ENCODE results near the gene TMEM87B. TPM values are rescaled to one million over a fixed set of nuclear protein-coding genes. Genes with fewer than 3 reads are reported as not detected.

The TMEM87B gene
- total and polyA plus RNA-seq, 2 of the 8 experiments (the other 6 are each of a cell fraction or from before 2014, with no cell fraction given), result 7.2 to 9.0 TPM

DNA sequence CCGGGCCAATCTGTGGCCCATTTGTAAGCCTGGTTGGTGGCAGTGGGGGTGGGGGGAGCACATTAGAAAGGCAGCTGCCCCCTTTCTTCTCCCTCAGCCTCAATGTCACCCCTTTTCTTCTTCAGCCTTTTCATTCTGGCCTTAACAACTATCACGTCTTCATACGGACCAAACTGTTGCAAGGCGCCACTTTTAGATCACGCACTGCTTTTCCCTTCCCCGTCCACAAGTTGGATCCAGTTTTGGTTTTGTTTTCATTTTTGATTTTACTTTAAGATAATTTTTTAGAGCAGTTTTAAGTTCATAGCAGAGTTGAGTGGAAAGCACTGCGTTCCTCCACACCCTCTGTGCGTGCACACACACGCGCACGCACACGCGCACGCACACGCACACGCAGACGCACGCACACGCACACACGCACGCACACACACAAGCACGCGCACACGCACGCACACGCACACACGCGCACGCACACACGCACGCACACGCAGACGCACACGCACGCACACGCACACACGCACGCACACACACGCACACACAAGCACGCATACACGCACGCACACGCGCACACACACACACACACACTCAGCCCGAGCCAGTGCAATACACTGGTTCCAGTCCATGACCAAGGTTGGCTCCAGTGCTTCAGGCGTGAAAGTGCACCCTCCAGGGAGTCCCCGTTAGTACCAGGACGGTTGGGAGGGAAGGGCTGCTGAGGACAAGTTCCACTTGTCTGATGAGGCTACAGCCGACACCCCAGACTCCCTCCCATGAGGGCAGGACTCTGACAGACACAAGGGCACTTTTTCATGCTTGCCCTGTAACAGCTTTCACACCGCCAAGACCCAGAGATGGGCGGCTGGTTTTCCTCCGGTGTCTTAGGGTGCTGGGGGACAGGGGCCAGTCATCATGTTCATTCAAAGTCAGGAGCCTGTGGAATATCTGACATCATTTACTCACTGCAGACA is 105.5 kb downstream of the TMEM87B start (continued):
- TF ChIP-seq, protein P1, sequence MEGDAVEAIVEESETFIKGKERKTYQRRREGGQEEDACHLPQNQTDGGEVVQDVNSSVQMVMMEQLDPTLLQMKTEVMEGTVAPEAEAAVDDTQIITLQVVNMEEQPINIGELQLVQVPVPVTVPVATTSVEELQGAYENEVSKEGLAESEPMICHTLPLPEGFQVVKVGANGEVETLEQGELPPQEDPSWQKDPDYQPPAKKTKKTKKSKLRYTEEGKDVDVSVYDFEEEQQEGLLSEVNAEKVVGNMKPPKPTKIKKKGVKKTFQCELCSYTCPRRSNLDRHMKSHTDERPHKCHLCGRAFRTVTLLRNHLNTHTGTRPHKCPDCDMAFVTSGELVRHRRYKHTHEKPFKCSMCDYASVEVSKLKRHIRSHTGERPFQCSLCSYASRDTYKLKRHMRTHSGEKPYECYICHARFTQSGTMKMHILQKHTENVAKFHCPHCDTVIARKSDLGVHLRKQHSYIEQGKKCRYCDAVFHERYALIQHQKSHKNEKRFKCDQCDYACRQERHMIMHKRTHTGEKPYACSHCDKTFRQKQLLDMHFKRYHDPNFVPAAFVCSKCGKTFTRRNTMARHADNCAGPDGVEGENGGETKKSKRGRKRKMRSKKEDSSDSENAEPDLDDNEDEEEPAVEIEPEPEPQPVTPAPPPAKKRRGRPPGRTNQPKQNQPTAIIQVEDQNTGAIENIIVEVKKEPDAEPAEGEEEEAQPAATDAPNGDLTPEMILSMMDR (IDR thresholded peaks at IDR 0.05; ENCODE audit: control extremely low read depth in 1 of 3, insufficient read depth in 1 of 3, low read depth in 1 of 3, low read length in 3 of 3), result no peak
- TF ChIP-seq JUN (IDR thresholded peaks at IDR 0.05; ENCODE audit: low read depth, low read length), result no peak
- TF ChIP-seq EP300 (IDR thresholded peaks at IDR 0.05; ENCODE audit: borderline replicate concordance in 1 of 2, low read depth in 2 of 2, low read length in 2 of 2), result no peak
- TF ChIP-seq RBBP5 (IDR thresholded peaks at IDR 0.05; ENCODE audit: borderline replicate concordance, low read depth, low read length), result no peak
- no peak for TF ChIP-seq CHD2 (IDR thresholded peaks at IDR 0.05; ENCODE audit: low read length)
- TF ChIP-seq GTF2F1 (IDR thresholded peaks at IDR 0.05; ENCODE audit: borderline replicate concordance, low read depth, low read length), result no peak
- TF ChIP-seq, protein P2, sequence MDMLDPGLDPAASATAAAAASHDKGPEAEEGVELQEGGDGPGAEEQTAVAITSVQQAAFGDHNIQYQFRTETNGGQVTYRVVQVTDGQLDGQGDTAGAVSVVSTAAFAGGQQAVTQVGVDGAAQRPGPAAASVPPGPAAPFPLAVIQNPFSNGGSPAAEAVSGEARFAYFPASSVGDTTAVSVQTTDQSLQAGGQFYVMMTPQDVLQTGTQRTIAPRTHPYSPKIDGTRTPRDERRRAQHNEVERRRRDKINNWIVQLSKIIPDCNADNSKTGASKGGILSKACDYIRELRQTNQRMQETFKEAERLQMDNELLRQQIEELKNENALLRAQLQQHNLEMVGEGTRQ (IDR thresholded peaks at IDR 0.05; ENCODE audit: low read length), result no peak
- no peak for TF ChIP-seq KDM4A (IDR thresholded peaks at IDR 0.05; ENCODE audit: low read depth, low read length, severe bottlenecking)

Data from H1 (cell line).